HG03439 (cell line): Measurements from ENCODE around the gene UNCX.
"Not testable (repeated sequence)": the region's sequence is repeated elsewhere in the genome, so short reads cannot be mapped to it uniquely, and the experiment has no call there.

ENCODE experiments used
- ATAC-seq: cut with Tn5 transposase; IDR thresholded peaks from one replicate; pipeline ENCODE4 v1.9.1; 2021; ENCODE audit warnings: mild to moderate bottlenecking, moderate library complexity; ENCODE audit not compliant: unreplicated experiment

The UNCX gene

GRCh38 chr7:1255080-1255816, 22.6 kb downstream of the UNCX start:
- ATAC-seq: no peak

GRCh38 chr7:1255817-1256340, 23.2 kb downstream of the UNCX start:
- no peak for ATAC-seq

- no peak for ATAC-seq
These were observed 23.9 kb downstream of the UNCX start for GRCh38 chr7:1256621-1257020.

GRCh38 chr7:1257221-1257620, 24.5 kb downstream of the UNCX start:
- no peak for ATAC-seq

- ATAC-seq: no peak
These were observed 25.2 kb downstream of the UNCX start for GRCh38 chr7:1257863-1258262.

- no peak for ATAC-seq
These were observed 27.1 kb downstream of the UNCX start for GRCh38 chr7:1259621-1260243.

GRCh38 chr7:1260244-1260635, 27.6 kb downstream of the UNCX start:
- no peak for ATAC-seq

- not testable (repeated sequence) for ATAC-seq
These were observed 28.4 kb downstream of the UNCX start for GRCh38 chr7:1261036-1261435.

- no peak for ATAC-seq
These were observed 29.8 kb downstream of the UNCX start for GRCh38 chr7:1262441-1262840.

GRCh38 chr7:1263391-1263951, 30.8 kb downstream of the UNCX start:
- ATAC-seq: no peak

GRCh38 chr7:1264345-1265280, 31.9 kb downstream of the UNCX start:
- ATAC-seq: no peak

- no peak for ATAC-seq
These were observed 34.6 kb downstream of the UNCX start for GRCh38 chr7:1267016-1267900.

- ATAC-seq: no peak
These were observed 35.6 kb downstream of the UNCX start for GRCh38 chr7:1268076-1268815.

GRCh38 chr7:1268866-1269265, 36.2 kb downstream of the UNCX start:
- ATAC-seq: no peak

- ATAC-seq: no peak
These were observed 36.7 kb downstream of the UNCX start for GRCh38 chr7:1269336-1269890.

- no peak for ATAC-seq
These were observed 37.5 kb downstream of the UNCX start for GRCh38 chr7:1270181-1270580.

GRCh38 chr7:1271046-1271445, 38.4 kb downstream of the UNCX start:
- ATAC-seq: no peak

- no peak for ATAC-seq
These were observed 39.0 kb downstream of the UNCX start for GRCh38 chr7:1271656-1272055.

GRCh38 chr7:1272136-1272535, 39.5 kb downstream of the UNCX start:
- ATAC-seq: not testable (repeated sequence)
